T-helper 1 cell (primary cell): ENCODE results near the gene IRF4.

ENCODE experiments used
- DNase-seq, 5 donors: peaks; one replicate each; pipeline ENCODE4 v3.0.0-alpha.2; 2012 to 2020

IRF4 gene

DNA sequence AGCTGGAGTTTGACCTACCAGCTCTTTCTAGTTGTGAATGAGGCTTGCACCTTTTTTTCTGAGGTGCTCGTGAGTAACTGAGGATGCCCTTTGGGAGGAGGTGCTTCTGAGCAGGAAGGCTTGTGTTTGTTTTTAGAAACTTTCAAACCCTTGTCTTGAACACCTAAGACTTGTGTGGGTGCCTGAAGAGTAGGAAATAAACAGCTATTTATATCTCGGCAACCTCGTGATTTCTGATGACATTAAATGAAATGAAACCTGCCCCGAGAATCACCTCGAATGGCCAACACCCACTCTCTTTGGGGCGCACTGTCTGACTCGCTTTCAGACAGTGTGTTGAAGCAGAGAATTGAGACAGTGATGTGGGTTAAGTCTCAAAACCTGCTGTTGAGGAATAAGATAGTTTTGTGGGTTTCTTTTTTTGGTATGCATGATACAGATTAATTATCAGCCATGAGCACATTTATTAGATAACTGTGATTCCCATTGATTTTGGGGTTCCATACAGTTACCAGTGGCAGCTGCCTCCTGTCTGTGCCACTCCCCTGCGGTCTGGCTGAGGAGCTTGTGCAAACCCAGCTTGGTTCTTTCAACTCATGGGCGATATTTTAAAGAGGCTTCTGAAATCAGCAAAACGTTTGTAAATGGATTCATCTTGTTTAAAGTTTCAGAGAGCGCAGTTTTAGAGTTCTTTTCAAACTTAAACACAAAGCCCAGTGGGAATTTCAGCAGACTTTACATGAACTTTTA, 8.4 kb downstream of the IRF4 start:
- peak in 3 of 5 donors; percentile 20 to 84 (median 35) for DNase-seq

DNA sequence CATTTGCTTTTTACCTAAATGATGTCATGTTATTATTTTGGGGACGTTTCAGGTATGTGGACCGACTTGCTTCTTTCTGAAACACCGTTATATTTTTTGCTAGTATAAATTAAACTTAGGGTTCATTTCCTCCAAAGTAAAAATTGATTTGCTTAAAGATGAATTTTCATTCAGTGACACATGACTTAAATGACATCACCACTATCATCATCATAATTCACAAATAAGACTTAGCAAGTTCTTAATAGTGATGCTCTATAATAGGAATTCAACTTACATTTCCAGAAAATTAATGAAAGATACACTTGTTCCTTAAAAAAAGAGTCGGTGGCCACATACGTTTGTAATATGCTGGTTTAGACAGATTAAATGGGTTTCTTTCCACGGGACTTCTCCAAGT, 9.3 kb downstream of the IRF4 start:
- DNase-seq, result no peak

DNA sequence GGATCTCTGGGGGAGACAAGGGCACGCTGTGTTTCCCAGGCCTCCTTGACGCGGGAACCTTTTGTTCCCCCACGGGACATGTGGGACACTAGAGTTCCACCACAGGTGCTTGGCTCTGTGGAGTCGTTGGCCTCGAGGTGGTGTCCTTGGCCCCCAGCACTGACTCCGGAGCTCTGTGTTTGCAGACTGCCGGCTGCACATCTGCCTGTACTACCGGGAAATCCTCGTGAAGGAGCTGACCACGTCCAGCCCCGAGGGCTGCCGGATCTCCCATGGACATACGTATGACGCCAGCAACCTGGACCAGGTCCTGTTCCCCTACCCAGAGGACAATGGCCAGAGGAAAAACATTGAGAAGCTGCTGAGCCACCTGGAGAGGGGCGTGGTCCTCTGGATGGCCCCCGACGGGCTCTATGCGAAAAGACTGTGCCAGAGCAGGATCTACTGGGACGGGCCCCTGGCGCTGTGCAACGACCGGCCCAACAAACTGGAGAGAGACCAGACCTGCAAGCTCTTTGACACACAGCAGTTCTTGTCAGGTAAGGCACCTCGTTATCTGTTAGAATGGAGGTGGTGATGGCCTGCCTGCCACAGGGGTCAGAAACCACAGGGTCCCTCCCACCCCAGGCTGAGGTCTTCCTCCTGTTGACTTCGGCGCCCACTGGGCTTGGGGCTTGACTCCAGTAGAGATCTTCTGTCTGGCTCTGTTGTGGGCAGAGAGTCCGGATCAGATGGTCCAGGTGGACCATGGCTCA, 9.9 kb downstream of the IRF4 start:
- DNase-seq, result no peak

DNA sequence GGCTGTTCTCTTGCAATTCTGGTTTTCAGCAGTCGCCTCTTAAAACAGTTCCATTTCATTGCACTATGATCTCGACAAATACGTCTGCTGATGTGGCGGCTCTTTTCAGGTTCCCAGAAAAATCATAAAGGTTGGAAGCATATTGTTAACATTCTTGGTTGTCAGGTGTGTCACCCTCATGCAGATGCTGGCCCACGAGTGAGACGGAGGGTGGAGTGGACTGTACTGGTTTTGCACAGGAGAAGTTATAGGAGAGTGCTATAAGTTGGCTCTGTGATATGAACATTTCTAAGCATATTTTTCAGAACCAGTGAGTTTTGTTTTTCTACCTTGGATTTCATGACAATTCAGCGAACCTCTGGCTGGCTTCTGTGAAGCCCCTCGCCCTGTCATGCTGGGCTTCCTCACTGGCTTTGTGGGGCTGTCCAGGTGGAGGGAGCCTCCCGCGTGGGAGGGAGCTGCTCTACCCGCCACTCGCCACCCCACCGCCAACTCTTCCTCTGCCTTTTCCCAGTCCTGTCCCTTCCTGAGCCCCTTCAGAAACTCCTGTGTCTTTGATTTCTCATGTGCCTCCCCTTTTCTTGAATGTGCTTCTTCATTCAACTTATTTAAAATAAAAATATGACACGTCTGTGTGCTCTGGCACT, 10.6 kb downstream of the IRF4 start:
- no peak for DNase-seq

DNA sequence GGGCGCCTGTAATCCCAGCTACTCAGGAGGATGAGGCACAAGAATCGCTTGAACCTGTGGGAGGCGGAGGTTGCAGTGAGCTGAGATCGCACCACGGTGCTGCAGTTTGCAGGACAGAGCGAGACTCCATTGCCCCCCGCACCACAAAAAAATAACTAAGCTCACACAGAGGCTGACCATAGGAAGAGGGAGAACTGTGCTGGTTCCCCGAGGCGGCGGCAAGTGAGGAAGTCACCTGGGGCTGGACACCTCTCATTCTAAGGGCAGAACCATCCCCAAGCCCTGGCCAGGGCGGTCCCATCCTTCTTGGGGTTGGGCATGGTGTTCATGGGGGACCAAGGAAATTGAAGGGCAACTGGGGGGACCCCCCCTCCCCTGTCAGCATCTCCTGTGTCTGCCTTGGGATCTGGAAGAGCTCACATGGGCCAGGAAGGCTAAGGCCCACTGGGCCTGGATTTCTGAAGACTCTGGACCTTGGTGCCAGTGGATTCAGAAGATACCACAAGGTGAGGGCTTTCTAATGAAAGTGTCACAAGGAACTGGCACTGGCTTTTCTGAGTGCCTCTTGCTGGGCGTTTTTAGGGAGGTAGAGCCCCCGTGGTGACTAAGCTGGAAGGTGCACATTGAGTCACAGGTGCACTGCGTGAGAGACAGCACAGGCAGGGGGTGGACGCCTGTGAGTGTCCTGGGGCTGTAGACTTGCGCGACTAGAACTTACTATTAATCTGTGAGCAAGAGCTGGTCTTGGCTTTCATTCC, 11.5 kb downstream of the IRF4 start:
- peak in 1 of 5 donors; percentile 69 for DNase-seq

DNA sequence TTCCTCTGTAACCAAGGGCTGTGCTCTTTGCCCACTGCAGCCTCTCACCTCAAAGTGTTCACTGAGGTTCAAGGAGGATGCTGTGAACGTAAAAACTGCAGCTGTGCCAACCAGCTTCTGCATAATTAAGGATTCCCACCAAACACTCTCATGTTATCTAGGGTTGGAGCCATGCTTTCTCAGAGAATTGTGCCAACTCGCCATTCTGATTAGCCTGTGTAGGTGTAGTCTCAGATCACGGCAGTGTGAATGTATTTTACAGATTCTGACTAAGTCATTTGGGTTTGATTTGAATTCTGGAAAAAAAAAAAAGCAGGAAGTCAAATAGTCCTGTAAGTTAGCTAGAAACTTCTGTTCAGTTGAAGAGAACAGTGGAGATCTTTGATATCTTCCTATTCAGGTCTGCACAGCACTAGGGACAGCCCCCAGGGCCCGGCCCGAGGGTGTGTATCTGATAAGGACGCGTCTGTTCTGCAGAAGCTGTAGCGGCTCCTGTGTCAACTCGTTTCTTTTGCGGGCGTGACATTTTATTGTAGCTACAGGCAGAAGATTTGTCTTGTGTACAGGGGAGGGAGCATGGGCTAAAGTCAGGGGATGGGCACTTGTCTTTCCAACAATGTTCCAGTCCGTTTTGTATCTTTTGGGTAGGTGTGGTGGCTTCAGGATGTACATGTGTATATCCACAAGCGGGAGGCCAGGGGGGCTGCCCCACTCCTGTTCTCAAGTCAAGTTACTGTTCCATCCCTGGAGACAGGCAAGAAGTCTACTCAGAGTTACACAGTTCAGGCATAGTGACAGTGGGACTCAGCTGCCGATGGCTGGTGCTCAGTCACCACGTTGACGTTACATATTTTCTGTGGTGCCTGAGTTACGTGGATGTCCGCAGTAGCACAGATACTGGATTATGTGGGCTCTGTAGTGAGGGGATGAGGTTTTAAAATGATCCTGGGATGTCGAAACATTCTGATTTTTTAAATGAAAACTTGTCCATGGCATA, 12.4 kb downstream of the IRF4 start:
- DNase-seq, result peak in 1 of 5 donors; percentile 48

DNA sequence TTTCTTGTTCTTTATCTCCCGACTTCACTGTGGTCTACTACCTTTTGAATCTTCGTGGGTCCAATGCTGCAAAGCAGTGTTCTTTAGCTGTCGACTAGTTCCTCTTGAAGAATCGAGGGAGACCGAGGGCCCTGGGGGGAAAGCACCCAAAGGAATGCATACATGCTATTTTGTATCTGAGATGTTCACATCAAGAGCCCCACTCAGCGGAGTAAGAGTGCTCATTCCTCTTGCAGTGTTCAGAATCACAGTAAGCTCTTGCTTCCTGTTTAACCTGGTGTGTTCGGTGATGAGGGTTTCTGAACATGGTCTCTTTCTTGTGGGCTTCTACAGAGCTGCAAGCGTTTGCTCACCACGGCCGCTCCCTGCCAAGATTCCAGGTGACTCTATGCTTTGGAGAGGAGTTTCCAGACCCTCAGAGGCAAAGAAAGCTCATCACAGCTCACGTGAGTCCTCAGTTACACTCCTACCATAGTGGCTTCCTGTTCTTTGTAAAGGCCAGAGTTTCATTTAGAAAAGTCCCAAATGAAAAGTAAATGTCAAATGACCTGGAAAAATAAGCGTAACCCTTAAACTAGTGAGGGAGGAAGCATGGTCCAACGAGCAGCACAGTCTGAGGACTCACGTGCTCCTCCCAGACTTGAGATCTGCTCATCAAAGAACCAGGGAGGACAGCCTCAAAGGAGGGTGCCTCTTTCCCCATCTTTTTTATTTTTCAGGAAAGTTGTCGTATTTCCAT, 13.3 kb downstream of the IRF4 start:
- peak in 1 of 5 donors; percentile 50 for DNase-seq

DNA sequence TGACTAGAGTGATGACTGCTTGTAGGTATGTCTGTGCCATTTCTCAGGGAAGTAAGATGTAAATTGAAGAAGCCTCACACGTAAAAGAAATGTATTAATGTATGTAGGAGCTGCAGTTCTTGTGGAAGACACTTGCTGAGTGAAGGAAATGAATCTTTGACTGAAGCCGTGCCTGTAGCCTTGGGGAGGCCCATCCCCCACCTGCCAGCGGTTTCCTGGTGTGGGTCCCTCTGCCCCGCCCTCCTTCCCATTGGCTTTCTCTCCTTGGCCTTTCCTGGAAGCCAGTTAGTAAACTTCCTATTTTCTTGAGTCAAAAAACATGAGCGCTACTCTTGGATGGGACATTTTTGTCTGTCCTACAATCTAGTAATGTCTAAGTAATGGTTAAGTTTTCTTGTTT, 16.6 kb downstream of the IRF4 start:
- DNase-seq, result no peak

DNA sequence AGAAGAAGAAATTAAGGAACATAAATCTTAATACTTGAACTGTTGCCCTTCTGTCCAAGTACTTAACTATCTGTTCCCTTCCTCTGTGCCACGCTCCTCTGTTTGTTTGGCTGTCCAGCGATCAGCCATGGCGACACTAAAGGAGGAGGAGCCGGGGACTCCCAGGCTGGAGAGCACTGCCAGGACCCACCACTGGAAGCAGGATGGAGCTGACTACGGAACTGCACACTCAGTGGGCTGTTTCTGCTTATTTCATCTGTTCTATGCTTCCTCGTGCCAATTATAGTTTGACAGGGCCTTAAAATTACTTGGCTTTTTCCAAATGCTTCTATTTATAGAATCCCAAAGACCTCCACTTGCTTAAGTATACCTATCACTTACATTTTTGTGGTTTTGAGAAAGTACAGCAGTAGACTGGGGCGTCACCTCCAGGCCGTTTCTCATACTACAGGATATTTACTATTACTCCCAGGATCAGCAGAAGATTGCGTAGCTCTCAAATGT, 17.1 kb downstream of the IRF4 start:
- DNase-seq, result no peak

DNA sequence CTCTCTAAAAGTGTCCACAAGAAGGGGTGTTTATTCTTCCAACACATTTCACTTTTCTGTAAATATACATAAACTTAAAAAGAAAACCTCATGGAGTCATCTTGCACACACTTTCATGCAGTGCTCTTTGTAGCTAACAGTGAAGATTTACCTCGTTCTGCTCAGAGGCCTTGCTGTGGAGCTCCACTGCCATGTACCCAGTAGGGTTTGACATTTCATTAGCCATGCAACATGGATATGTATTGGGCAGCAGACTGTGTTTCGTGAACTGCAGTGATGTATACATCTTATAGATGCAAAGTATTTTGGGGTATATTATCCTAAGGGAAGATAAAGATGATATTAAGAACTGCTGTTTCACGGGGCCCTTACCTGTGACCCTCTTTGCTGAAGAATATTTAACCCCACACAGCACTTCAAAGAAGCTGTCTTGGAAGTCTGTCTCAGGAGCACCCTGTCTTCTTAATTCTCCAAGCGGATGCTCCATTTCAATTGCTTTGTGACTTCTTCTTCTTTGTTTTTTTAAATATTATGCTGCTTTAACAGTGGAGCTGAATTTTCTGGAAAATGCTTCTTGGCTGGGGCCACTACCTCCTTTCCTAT, 17.9 kb downstream of the IRF4 start:
- DNase-seq, result no peak

DNA sequence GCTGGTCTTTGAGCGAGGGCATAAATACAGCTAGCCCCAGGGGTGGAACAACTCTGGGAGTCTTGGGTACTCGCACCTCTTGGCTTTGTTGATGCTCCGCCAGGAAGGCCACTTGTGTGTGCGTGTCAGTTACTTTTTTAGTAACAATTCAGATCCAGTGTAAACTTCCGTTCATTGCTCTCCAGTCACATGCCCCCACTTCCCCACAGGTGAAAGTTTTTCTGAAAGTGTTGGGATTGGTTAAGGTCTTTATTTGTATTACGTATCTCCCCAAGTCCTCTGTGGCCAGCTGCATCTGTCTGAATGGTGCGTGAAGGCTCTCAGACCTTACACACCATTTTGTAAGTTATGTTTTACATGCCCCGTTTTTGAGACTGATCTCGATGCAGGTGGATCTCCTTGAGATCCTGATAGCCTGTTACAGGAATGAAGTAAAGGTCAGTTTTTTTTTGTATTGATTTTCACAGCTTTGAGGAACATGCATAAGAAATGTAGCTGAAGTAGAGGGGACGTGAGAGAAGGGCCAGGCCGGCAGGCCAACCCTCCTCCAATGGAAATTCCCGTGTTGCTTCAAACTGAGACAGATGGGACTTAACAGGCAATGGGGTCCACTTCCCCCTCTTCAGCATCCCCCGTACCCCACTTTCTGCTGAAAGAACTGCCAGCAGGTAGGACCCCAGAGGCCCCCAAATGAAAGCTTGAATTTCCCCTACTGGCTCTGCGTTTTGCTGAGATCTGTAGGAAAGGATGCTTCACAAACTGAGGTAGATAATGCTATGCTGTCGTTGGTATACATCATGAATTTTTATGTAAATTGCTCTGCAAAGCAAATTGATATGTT, 19.2 kb downstream of the IRF4 start:
- no peak for DNase-seq

DNA sequence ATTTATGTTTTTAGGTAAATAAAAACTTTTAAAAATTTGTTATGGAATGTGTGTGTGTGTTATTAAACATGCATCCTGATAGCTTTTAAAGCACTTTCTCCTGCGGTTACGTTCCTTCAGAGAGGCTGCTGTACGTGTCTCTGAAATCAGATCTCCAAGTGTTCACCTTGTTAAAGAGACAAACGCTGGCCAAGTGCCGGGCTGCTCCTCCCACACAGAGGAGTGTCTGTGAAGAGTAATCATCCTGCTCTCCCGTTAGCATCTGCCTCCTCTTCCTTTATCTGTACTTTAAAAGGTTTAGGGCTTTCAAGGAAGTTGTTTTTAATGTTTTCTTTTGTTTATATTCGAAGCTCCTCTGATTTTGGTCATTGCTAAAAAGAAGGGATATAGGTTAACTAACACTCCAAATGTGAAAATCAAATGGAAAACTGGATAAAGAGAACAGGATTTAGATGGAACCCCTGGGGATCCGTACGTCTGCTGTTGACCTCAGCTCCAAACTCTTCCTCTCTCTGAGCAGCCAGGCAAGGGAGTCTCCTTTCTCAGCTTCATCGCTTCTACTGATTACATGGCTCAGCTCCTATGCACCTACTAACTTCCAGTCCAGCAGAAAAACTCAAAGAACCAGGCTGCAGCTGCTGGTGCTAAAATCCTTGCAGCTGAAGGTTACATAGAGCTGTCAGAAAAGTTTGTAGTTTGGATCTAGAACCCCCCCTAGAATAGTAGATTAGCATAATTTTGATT, 20.0 kb downstream of the IRF4 start:
- no peak for DNase-seq

DNA sequence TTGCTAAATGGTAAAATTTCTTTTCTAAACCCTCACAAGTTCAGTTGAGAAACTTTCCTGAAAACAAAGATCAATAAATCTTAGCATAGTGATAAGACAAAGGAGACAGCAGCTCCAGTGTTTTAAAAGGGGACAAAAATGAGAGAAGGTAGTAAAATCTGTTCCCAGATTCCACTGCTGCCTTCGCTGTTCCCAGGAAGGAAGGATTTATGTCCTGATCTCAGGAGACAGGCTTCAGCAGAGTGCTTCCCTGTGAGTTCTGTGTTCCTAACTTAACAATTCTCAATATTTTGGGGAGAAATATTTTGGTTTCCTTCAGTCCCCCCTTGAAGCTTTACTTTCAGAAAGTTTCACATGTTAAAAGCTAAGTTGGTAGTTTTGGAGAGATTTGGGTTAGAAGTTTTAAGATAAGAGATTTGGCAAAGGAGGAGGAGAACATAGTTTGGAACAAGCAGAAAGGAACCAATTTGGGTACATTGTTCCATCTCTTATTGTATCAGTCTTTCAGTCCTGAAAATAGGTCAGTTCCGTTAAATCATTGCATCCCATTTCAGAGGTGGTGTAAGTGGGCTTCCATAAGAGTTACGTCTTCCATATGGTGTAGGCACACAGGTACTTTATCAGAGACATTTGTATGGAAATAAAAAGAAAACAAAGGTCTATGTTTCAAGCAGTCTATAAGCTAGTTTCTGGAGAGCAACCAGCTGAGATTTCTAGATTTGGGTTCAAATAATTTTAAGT, 20.8 kb downstream of the IRF4 start:
- DNase-seq, result no peak

DNA sequence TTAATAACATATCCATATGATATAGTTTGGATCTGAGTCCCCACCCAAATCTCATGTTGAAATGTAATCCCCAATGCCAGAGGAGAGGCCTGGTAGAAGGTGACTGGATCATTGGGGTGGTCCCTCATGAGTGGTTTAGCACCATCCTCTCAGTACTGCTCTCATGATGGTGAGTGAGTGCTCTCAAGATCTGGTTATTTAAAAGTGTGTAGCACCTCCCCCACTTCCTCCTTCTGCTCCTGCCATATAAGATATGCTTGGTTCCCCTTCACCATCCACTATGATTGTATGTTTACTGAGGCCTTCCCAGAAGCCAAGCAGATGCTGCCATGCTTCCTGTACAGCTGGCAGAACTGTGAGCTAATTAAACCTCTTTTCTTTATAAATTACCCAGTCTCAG, 22.9 kb downstream of the IRF4 start:
- no peak for DNase-seq

DNA sequence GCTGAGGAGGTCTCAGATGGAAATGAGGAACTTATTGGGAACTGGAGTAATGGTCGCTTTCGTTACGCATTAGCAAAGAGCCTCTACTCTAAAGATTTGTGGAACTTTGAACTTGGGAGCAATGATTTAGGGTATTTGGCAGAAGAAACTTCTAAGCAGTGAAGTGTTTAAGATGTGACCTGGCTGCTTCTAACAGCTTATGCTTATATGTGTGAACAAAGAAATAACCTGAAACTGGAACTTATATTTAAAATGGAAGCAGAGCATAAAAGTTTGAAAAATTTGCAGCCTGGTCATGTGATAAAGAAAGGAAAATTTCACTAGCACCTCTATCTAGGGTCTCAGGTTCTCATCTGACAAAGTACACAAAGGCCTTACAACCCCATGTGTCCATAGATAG, 23.5 kb downstream of the IRF4 start:
- no peak for DNase-seq

DNA sequence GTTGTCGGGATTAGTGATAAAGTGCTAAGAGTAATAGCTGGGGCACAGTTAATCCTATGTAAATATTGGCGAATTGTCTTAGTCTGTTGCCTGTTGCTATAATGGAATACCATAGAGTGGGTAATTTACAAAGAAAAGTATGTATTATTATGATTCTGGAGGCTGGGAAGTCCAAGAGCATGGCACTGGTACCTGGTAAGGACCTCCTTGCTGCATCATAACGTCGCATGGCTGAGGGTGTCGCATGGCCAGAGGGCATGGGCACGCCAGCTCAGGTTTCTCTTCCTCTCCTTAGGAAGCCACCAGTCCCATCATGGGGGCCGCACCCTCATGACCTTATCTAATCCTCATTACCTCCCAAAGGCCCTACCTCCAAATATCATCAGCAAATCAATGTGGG, 29.7 kb downstream of the IRF4 start:
- DNase-seq, result no peak

DNA sequence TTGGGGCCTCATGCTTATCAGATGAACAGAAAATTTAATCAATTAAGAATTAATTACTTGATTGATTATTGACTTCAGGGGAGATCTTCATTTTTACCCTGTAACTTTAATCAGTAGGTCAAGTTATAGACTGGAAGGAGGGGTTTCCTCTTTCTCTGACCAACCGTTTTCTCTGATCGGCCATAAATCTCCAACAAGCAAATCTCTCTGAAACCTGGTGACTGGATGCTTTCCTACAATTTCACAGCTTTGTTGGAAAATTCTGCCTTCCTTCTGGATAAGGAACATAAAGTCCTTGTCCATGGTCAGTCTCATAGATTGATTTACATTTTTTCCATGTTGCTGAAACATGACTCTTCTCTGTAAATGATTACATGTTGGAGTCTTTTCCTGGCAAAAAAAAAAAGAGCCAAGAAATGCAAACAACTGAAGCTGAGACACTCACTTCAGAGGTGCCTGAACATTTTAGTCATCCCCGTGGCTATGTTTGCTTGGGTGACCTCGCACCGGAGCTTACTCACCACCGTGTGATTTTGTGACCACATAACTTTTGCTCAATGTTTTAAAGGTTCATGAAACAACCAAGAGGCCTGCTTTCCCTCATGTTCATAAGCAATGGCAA, 31.0 kb downstream of the IRF4 start:
- peak in 1 of 5 donors; percentile 84 for DNase-seq
